Activated CD4-positive, CD25-positive, alpha-beta regulatory T cell treated with anti-CD3 and anti-CD28 coated beads, Interleukin-2, amount 50 U/mL, for 72 hours (primary cell): ENCODE measurements around the gene FSIP2.

Experiments used
- DNase-seq: peaks from one replicate; pipeline ENCODE4 v3.0.0; 2021

The FSIP2 gene, protein sequence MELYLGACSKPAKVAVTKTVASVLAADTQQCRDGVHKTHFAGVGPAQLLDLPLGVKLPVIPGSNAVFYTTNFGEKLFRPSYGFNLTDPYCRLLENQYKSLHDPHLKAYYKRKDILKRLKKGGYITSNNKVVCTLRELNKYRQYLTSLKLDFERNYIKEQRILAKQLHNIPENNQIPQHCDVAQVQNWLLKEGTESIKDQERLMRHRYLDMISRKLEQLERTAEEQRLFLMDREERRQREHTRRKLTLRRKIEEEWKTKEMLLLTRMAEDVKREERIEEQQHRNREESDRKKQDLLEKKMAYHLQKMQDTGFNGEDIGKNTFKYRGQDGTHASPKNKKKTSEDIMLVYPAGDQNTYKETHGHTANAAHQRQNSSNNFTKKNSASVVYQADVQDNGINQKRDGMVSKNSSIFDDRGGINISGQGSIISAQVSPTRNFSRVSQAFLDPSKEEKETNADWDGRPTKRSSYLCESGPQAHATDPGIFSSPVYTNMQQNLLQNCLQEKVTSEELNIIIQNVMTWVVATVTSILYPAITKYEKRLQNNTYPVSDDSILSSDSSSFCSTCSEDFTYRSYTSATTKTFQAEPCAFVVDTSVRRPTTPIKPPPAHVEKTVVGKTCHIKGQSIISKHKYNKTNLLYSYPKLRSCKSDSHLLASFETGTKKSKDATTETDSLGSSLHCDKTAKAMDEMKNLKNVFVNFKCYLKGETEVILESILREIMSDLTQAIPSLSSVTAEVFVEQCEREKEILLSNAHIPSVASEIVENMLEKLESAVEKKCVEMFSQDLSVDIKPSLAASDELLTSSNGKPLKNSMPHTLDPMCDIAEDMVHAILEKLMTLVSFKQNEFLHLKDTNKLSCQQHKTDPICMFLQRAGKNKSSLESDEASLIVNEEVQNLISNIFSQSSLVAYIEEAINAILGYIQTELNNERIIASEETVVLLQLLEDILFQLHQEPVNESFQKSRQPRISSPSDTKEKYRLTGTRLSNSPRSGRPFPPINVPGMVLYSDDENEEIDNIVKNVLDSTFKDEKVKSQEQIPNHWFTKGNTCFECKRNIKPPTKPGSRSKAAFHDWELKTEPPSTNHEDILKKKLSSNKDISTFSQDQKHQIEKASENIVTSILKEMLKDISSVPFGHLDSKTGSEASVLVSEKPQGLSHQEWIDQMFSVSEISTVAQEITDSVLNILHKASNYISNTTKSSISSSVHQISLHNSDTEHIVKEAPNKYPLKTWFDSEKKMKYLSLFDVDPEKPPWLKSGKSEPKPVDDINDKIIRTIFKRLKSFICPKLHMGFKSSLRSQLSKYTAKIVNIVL (N-terminal part only)

DNA sequence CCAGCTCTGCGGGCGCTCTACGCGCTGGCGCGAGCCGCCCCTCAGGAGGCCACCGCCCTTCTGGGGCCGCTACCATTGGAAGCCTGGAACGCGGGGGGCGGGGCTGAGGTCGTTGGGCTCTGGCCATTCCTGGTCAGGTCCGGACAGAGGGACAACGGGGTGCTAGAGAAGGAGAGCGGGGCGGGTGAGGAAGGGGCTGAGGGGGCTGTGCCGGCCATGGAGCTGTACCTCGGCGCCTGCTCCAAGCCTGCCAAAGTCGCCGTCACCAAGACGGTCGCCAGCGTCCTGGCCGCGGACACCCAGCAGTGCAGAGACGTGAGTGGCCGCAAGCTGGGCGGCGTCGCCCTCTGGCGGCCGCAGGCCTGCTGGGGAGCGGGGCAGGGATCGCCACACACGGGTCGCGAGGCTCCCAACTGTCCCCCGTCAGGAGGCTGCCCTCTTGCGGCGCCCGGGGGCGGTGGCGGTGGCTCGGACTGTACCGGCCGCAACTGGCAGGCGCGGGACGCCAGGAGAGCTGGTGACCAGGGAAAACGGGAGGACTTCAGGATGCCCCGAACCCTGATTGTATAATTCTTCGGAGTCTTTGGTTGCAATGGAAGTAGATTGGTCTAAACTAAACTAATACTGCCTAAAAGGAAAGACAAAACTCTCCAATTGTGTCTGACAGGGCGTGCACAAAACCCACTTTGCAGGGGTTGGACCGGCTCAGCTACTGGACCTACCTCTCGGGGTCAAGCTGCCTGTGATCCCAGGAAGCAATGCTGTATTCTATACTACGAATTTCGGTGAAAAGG, at the start of gene FSIP2:
Gene FSIP2 (plus strand): TSS at position 126 of the 794 bp plus-strand sequence. CDS start 91 bp downstream, at position 217.
- peak; percentile 30 for DNase-seq

DNA sequence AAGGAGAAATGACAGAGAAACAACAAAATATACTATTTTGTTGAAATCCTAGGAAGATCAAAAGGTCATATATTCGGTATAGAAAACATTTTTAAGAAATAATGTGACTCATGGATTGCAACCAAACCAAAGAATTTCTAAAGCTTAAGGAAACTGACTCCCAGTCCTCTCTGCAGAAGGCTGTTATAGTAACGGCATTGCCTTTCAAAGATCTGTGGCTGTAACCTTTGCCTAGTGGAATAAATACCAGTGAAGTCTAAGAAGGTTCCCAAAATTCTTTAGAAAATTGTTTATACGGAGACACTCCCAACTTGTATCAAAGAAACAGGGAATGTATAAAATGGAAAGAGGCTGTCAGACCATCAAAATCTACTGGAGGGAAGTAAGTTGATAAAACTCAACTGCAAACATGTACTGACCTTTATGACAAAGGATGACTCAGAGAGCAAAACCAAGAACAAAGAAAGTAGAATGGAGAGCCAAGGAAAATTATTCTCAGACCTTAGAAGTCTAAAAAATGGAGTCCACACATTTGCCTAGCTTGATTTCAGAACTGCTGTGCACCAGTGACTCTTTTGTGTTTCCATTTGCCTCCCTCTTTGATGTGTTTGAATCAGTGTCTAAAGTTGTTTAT, 48.6 kb upstream of the FSIP2 start:
- no peak for DNase-seq

DNA sequence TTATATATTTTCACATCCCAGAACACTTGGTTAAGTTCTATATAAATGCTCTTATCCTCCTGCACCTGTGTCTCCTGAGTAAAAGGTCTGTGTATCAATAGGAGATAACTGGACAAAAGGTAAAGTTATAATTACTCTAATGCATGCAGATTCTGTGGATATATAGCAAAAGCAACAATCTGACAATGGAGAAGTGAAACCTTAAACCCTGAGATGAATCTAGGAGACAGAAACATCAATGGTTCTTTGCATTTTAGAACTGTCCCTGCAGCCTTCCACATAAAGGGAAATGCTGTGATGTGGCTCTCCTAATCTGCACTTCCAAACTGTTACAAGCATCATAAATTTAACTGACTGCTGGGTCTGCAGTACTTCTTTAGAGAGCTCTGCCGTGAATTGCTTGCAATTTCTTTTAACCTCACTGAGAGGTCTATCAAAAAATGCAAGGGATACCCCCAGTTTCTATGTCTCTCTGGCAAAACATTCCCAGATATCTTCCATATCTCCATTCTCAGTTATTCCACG, 42.8 kb upstream of the FSIP2 start:
- no peak for DNase-seq

DNA sequence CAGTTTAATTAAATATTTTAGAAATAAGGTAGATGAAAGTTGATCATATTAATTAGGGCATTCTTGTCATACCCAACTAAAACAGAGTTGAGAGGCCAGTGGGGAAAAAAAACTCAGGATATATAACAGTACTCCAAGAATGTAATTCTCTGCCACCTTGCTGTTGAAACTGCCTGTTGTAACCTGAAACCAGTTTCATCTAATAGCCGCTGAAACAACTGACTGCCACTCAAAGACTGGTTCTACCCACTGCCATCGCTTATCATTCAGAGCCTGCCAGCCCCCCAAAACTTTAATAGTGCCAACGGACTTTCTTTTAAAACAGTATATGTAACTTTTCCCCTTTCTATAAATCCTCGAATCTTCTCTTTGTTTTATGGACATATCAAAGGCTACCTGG, 37.7 kb upstream of the FSIP2 start:
- DNase-seq = no peak

DNA sequence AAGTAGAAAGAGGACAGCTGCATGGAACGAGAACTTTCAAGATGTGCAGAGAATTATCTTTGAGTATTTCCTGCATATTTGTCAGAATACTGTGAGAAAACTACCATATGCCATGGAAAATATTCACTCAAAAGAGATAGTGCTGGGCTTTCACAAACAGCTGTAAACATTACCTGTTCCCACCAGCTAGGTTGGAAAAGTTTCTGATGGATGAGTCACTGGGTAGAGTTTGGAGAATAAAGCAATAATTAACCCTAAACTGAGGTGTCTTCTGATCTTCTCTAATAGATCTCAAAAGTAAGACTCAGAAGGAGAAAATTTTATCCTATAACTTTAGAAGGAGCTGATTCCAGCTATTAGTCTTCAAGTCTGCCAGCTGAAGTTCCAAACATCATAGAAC, 3.9 kb upstream of the FSIP2 start:
- DNase-seq = no peak

DNA sequence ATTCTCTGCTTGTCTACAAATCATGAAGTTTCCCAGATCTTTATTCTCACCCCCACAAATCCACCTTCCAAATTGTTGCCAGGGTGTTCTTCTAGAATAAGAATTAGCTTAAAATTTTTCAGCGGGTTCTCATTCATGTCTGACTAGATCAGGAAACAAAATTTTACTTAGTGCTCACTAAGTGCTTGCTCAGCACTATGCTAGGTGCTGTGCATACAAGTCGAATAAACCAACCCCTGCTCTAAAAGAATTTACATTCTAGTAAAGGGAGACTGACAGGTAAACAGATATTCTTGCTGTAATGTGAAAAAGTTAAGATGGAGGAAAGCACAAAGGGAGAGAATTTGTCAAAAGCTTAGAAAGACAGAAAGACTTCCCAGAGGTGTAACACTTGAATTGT, 2.4 kb upstream of the FSIP2 start:
- no peak for DNase-seq

DNA sequence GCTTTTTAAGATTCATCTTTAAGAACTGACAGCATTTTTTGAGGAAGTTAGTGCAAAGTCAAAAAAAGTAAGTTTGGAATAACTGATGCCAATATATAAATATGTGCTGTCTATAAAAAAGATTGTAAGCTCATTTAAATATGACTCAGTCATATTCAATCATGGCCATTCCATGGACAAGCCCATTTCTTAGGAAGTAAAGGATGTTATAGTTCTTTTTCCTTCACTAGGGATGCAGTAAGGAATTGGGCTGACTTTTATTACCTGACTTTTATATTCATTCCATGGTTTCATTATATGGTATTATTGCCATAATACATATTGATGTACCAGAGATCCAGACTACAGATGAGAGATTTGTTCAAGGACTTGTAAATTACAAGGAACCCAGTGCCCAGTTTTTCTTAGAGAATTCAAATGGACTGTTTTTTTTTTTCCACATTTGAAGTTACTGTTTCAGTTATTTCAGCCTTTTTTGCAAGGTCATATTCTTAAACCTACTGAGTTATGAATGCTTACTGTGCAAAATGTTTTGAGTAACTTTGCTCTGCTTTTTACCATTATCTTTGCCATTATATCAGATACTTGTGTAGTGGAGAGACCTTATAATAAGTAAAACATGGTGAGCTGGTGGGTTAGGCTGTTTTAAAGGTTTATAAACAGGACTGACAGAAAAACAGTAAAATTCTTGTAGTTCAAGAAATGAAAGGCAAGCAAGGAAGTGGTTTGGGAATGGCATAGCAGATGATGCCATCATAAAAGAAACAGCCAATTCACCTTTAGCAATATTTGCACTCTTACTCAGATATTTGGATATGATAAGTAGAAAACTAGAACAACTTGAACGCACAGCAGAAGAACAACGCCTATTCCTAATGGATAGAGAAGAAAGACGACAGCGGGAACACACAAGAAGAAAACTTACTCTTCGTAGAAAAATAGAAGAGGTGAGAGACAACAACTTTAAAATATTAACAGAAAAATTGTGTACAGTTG, 7.6 kb downstream of the FSIP2 start:
- no peak for DNase-seq

DNA sequence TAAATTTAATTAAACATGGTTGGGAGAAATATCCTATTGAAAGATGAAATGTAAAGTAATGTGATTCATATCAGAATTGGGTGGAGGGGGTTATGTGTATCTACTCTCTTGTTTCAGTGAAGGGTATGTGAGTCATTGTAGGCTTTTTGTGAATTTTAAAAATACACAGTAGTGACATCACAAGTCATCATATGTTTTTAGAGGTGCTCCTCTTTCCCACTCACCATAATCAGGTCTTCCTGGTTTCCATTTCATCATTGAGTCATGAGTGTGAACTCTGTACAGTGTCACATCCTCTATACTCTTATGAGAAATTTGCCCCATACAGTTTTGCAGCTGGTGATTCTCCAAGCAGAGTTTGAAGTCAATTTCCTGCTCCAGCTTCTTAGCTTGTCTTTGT, 18.8 kb downstream of the FSIP2 start:
- no peak for DNase-seq

DNA sequence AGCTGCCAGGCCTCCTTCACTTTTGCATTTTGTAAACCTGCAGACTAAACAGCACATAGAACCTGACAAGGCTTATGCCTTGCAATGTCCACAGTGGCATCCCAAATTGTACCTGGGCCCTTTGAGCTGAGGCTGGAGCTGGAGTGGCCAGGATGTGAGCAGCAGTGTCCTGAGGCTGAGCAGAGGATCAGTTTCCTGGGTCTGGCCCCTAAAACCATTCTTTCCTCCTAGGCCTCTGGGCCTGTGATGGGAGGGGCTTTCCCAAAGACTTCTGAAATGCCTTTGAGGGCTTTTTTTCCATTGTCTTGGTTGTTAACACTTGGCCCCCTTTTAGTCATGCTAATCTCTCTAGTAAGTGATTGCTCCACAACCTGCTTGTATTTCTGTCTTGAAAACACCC, 32.8 kb downstream of the FSIP2 start:
- DNase-seq = no peak

DNA sequence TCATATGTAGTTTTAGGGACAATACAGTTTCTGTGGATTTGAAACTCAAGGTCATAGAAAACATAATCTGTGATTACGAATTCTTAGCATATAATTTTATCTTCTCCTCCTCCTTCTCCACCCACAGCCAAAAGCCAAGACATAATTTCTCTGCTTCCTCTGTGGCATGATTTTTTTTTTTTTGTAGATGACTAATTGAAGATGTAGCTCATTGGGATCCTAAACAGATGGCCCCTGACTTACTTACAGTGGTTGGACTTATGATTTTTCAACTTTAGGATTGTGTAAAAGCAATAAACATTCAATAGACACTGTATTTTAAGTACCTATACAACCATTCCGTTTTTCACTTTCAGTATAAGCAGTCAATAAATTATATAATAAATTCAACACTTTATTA, 42.3 kb downstream of the FSIP2 start:
- no peak for DNase-seq

DNA sequence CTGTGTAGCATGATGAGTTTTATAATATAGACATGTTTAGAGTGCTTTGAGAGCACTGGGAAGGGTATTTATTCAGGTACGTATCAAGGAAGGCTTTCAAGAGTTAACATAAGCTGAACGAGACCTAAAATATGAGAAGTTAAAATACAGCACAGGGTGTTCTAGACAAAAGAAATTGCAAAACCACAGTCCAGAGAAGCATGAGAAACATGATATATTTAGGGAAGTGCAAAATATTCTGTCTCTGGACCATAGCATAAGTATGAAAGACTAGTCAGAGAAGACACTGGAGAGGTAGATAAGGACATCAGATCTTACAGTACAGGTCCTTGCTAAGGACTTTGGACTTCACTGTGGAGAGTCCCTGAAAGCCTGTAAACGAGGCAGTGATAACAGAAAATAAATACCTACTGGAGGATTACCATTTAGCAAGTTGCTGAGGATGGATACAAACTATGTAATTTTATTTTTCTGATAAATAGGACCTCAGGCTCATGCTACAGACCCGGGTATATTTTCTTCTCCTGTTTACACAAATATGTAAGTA, 43.7 kb downstream of the FSIP2 start:
- no peak for DNase-seq

DNA sequence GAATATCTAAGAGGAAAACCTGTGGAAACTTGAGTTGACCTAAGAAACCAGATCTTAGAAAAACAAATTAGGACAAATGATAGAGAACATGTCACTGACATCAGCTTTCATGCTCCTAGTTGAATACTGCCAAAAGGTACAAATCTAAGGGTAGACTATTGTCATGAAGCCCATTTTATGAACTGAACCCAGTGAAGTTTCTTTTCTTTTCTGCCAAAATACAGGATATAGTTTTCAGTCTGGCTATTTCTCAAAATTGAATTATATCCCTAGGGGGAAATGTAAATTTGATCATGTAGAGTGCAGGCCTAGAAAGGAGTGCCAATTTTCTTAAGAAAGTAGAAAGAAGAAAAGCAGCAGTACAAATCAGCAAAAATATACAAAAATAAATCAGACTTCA, 46.6 kb downstream of the FSIP2 start:
- no peak for DNase-seq

DNA sequence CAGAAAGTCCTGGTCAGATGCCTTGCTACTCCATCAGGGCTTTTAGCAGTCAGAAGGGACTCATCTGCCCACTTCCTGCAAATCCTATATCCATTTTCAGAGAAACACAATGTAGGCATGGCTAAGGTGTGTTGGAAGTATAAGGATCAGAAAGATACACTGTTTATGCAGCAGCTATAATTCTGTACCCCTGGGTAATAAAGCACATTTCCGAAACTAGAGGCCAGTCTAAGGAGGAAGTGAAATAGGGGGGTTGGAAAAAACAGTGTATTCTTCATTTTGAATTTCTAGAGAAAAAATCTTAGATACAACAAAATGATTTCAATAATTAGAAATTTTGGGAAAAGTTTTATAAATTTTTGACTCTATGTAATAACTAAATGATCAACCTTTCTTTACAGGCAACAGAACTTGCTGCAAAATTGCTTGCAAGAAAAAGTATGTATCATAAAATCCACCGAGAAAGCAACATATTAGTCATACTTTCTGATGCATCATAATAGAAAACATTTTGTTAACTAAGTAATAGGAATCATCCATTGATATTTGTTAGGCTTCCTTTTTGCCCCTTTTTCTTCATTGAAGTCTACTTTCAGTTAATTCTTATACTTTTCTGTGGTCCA, 47.4 kb downstream of the FSIP2 start:
- DNase-seq = no peak

DNA sequence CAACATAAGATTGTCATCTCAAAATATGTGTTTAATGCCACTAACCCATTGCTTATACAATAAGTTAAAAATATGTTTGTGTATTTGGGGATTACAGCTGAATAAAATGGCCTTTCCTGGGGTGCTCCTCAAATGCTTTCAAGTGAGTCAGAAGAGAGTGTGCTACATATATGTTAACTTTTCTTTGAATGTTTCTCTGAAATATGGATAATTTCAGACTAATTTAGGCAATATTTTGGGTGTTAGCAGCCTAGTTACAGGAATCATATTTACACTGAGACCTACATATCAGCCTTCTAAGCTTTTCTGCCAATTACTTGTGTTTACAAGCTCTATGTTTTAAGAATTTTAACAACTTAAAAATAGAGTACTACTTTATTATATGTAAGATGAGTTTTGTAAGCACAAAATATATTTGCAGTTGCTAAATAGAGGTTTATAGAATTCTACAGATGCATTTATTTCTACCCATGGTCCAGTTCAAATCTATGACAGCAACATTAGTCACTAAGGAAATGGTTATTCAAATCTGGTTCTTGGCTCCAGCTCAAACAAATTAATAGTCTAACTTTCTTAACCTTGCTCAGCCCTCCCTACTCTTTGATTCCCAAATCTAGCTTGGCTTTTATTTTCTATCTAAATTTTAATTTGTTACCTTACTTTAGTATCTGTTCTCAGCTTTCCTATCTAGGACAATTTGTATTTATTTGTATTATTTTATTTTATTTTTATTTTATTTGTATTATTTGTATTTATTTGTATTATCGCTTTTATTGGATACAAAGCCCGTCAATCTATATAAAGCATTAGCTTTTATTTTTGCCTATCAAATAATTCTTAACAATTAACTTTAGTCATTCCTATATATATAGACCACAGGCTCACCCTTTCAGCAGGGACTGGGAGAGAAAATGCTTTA, 48.9 kb downstream of the FSIP2 start:
- DNase-seq = no peak

DNA sequence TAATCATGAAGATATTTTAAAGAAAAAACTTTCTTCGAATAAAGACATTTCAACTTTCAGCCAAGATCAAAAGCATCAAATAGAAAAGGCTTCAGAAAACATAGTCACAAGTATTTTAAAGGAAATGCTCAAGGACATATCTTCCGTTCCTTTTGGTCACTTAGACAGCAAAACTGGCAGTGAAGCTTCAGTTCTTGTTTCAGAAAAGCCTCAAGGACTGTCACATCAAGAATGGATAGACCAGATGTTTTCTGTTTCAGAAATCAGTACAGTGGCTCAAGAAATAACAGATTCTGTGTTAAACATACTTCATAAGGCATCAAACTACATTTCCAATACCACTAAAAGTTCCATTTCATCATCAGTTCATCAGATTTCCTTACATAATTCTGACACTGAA, 51.8 kb downstream of the FSIP2 start:
- no peak for DNase-seq

DNA sequence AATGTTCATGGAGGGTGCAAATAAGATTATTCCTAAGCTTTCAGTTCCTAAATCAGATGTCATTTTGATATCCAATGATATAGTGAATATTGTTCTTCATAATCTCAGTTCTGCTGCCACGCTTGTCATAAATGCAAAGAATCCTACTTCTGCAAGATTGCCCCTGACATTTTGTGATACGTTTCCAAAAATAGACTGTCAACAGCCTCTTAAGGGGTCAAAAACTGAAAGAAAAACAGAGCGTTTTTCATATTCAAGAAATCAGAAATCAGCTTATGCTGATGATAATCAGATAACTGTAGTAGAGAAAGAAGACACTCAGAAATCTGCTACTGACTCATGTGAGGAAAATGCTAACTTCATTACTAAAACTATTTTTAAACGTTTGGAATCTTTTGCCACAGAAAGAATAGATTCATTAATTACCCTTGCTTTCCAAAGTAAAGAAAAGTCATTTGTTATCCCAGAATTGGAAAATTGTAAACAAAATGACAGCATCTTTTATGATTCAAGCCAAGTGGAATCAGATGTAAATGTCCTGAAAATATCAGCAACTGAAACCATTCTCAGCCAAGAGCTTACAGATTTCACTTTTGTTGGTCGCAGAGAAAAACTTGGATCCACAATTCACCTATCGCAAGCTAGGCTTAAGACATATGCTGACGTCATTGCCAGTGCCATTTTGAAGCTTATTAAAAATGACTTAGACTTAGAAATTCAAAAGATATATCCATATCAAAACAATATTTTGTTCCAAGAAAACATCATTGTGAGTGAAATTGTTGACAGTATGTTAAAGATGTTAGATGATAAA, 55.1 kb downstream of the FSIP2 start:
- no peak for DNase-seq

DNA sequence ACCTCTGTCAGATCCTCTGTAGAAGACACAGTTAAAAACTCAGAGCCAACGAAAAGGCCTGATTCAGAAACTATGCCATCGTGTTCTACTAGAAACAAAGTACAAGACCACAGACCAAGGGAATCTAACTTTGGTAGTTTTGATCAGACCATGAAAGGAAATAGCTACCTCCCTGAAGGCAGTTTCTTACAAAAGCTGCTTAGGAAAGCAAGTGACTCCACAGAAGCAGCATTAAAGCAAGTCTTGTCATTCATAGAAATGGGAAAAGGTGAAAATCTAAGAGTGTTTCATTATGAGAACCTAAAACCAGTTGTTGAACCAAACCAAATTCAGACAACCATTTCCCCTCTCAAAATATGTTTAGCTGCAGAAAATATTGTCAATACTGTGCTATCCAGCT, 58.2 kb downstream of the FSIP2 start:
- no peak for DNase-seq
